Stimulated activated CD4-positive, alpha-beta T cell treated with anti-CD3 and anti-CD28 coated beads, Interleukin-1b, Interleukin-23, amount 100 ng/mL, for 48 hours (primary cell): Measurements from ENCODE around the gene MECR.
"Not testable (repeated sequence)": the region's sequence is repeated elsewhere in the genome, so short reads cannot be mapped to it uniquely, and the experiment has no call there.

ENCODE experiments used
- DNase-seq: peaks from one replicate; pipeline ENCODE4 v3.0.0-alpha.2; 2020

Gene MECR

DNA sequence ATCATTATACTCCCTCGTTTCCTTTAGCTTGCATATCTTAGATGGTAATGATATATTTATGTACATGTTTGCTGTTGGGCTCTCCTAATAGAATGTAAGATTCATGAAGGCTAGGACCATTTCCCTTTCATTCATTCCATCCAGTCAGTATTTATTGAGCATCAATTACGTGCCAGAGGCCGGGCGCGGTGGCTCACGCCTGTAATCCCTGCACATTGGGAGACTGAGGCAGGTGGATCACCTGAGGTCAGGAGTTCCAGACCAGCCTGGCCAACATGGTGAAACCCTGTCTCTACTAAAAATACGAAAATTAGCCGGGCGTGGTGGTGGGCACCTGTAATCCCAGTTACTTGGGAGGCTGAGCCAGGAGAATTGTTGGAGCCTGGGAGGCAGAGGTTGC lies 4.1 kb upstream of the MECR start:
- DNase-seq, result not testable (repeated sequence)

DNA sequence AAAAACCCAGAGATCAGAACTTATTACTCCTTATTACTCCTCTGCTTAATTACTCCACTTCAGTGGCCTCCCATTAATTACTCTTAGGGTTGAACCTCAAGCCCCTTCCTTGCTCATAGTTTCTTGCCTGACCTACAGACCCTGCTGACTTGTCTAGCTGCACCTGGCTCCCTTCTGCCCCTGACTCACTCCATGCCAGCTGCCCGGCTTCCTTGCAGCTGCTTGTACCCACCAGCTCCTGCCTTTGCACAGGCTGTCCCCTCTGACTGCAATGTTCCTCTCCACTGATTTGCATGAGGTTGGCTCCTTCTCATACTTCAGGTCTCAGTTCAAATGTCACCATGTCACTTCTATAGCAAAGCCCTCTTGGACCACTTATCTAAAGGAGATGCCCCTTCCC lies 3.7 kb upstream of the MECR start:
- DNase-seq, result no peak

DNA sequence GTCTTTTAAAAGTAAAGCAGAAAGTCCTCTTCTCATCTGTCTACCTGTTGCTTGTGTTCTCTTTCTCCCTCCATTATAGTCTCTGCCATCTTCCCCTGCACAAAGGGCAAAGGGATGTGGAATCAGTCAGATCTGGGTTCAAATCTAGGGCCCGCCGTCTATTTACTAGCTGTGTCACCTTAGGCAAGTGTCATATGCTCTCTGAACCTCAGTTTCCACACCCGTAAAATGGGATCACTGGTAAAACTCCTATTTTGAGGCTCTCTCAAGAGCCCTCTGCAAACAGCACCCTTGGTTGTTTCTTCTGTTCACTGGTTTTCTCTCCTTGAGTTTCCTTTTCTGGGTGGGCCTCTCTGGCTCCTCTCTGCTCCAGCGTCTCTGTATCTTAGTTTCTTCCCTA lies 3.0 kb upstream of the MECR start:
- no peak for DNase-seq

DNA sequence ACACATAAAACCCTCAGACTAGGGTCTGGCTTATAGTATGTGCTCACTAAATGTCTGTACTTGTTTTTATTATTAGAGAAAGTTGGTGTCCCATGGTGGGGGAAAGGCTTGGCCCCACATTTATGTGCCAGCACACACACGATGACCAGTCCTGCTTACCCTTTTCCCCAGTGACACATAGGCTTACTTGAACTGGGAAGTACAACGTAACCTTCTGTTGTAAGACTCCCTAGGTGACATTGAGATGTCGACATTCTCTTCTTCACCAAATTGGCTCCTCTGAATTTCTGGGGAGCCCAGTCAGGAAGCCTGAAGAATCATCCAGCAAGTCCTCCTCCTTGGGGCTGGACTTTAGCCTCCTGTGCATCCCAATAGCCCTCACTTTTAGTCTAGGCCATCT lies 1.7 kb upstream of the MECR start:
- no peak for DNase-seq

DNA sequence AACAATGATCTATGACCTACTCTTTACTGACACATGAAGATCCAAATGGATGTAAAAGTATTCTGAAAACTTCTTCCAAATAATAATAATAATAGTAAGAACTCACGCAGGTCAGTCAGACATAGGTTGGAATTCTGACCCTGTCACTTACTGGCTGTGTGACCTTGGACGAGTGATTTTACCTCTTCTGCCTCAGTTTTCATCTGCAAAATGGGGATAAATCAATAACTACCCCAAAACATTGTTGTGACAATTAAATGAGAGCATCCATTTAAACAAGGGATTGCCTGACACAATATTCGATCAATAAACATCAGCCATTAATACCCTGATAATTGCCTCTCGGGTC lies 556 bp downstream of the MECR start:
- DNase-seq, result no peak

DNA sequence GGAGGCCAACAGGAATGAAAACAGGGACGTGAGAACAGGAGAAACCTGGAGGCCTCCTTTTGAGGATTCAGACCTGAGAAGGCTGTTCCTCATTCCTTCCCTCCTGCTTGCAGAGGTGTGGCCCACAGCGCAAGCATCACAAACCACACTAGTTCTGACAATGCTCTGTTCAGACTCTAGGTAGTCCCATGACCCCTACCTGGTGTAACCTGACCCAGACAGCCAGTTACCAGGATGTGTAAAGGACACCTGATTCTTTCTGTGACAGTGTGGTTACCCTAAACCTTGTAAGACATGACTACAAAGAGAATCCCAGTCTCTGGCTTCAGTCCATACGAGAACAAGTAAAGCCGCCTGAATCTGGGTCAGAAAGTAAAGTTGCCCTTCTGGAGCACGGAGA lies 3.2 kb downstream of the MECR start:
- DNase-seq, result no peak

DNA sequence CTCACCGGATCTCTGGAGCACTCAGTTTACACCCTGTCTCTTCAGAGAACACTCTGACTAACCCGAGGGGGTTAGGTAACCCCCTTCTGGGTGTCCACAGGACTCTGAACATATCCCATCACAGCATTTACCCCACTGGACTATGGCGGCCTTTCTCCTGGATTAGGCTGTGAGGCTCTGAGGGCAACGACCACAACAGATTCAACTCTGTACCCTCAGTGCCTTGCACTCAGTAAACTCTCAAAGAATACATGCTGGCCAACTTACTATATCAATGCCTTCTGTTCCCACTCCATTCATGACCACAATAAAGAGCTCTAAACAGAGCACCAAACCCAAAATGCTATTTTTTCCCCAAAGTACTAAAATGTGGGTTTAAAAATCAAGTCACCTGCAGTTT lies 5.4 kb downstream of the MECR start:
- no peak for DNase-seq

DNA sequence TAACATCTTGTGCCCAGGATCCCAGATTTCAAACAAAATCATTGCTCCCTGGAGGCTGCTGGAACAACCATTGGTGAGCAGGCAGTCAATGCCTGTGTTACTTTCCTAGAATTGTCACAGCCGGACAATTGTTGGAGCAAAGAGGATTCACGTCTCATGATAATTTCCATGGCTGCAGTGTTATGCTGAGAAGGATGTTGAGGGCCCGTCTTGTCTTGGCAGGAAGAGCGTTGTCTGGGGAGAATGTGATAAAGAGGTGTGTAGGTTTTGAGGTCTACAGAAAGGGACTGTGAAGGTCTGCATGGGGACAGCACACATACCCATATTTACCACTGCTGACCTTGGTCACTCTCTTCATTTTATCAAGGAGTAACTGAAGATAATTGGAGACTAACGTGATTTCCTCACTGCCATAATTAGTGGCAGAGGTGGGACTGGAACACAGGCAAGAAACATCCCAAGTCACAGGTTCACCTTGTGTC lies 6.3 kb downstream of the MECR start:
- no peak for DNase-seq

DNA sequence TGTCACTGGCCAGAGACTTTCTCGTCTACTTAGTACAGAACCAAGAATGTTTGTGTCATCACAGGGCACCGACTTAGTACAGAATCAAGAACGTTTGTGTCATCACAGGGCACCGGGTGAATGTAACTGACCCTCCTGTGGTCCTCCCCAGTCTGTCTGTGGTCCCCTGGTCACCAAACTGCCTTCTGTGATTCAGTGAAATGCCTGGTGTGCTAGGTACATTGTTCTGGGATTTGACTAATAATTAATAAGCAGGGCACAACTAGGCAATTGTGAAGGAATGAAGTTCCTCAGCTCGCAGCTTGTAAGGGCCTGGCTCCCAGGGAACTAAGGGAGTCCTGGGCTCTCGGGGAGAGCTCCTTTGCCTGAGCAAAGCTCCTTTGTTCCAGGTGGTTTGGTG lies 7.2 kb downstream of the MECR start:
- no peak for DNase-seq

DNA sequence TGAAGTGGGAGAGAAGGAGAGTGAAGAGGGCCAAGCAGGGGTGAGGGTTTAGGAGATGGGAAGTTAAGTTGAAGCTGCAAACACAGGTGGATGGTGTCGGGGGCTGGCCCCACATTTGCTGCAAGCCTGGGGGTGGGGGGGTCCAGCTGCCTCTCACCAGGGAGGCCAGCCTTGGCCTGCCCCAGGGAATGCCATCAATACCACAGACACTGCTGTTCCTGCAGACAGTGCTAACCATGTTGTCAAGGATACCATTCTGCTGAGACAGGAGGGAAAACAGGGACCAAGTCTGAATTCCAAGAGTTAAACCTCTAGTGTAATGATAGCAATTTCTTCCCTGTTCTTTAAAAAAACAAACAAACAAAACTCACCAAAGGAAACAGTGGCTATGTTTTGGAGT lies 8.0 kb downstream of the MECR start:
- no peak for DNase-seq

DNA sequence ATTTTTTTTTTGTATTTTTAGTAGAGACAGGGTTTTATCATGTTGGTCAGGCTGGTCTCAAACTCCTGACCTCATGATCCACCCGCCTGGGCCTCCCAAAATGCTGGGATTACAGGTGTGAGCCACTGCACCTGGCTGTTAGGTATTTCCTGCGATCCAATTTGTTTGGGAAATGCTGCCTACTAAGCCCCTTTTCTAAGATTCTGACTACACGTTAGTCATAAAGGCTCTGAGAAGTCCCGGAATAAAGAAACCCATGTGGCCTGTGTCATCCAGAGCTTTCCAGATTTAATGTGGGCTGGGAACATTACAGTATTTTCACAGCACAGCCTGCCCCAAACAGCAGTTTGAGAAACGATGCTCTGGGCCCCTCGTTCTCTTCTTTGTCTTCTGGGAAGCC lies 8.5 kb downstream of the MECR start:
- not testable (repeated sequence) for DNase-seq

DNA sequence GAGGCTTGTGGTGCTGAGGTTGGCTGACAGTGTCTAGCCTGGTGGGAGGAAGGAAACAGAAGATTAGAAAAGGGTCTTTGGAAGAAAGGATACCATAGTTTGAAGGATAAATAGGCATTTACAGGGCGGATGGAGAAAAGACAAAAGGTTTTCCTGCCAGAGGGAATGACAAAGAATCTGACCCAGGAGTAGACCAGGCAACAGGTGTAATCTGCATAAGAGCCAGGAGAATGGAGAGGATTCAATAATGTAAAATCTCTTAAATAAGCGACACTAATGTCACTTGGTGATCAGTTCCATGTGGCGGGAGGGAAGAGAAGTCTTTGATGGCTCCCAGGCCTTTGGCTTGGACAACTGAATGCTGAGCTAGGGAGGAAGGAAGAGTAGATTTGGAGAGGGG lies 9.4 kb downstream of the MECR start:
- no peak for DNase-seq

DNA sequence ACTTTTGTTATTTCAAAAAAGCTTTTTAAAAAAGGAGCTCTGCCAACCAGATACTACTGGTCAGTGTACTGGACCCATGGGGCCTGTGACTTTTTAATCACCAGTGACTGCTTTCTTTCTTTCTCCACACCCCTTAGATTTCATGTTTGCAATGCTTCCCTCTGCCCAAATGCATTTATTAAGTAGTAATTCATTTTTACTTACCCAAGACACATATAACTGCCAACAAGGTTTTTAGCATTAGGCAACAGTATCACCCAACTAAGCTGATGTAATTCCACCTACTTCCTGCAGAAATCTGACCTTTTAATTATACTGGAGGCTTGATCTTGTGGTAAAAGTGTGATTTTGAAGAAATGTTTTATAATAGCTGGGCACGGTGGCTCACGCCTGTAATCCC lies 12.5 kb downstream of the MECR start:
- DNase-seq, result no peak

DNA sequence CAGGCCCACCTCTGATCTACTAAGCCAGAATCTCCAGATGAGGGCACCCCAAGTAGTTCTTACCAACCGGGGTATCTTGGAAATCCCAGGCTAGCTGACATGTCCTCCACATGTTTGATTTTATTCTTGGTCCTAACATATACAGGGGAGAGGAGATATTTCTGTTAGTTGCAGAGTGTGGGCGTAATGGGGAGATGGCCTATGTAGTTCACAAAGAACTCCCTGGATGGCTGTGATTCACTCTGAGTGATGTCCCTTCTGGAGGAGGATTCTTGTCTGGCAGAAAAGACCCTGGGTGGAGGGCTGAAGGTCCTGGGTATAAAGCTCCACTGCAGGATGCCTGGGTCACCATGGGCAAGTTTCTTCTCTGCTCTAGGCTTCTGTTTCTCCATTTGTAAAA lies 13.1 kb downstream of the MECR start:
- DNase-seq, result no peak

DNA sequence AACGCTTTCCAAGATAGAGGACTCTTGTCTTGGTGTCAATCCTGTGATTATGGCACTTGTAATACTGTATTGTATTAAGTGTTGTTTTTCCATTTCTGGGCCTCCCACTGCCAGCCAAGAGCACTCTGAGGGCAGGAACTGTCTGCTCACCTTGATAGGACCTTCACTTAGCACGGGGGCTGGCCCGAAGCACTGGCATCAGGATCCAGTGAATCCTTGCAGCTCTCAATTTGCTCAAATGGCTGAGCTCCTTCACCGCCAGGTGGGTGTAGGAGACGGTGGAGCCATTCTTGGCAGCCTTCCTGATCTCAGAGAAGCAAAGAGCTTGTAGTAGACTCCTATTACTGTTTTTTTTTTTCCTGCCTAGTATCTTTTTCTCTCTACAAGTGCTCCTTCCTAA lies 17.7 kb downstream of the MECR start:
- DNase-seq, result no peak

DNA sequence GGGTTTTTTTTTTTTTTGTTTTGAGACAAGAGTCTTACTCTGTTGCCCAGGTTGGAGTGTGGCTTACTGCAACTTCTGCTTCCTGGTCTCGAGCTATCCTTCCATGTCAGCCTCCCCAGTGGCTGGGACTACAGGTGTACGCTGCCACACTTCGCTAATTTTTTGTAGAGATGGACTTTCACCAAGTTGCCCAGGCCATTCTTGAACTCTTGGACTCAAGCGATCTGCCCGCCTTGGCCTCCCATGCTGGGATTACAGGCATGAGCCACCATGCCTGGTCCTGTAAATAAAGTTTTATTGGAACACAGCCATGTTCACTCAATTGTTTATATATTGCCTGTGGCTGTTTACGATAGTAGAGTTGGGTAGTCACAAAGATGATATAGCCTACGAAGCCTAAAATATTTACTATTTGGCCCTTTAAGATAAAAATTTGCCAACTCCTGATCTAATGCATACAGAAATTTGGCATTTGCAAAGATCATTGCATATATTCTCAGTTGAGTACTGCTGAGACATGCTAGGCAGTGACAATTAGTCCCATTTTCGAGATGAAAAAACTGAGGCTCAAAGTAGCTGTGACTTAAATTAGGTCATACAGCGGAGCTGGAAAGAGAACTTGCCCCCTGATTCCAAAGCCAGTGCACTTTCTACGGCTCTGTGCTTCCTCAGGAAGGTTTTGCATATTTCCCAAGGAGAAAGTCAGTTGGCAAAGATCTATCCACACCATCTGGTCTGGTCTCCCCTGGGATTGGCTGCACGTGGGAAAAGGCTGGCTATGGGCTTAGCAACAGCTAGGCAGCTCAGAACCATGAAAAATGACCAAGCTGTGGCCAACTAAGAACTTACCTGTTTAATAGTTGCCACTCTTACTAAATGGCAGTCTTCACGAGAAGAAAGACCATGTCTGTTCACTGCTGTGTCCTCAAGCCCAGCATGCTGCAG lies 19.4 kb downstream of the MECR start:
- no peak for DNase-seq

DNA sequence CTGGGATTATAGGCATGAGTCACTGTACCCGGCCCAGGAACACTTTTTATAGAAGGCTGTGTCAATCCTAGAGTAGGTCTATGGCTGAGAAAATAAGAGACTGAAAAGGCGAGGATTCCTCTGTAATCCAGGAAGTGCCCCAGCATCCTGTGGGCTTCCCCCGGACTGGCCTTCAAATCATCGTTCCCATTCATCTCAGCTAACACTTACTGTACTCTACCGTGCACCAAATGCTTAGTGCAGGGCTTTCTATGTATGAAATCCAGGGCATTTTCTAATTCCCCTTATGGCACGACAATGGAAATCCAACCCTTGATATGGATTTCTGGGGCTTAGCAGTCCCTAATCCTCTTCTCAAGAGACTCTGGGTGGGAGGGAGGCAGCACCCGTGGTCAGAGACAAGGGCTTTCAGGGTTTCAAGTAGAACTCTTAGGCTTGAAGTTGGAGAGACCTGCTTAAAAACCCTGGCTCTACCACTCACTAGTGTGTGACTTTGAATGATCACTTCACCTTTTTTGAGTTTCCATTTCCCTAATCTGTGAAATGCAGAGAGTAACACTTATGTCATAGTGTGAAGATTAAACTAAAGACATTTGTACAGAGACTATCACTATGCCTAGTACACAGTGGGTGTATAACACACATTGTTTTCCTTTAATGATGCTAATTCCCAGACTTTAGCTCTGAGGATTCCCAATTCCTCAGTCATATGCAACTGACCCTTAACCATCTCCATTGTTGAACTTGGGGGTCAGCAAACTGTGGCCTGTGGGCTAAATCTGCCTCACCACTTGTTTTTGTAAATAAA lies 20.3 kb downstream of the MECR start:
- no peak for DNase-seq

DNA sequence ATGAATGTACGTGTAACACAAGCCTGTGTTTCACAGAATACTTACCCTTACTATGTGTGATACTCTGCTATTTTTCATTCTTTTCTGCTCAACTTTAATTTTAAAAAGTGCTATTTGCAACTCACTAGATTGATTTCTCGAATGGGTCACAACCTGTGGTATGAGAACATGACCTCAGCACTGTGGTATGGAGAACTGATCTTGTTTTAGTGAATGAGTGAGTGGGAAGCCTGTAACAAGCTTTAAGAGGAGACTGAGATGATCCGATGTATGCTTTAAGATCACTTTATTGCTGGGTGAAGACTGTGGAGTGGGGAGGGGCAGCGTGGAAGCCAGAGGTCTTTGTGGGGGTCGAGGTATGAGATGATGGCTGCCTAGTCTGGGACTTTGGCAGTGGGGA lies 21.6 kb downstream of the MECR start:
- DNase-seq, result no peak

DNA sequence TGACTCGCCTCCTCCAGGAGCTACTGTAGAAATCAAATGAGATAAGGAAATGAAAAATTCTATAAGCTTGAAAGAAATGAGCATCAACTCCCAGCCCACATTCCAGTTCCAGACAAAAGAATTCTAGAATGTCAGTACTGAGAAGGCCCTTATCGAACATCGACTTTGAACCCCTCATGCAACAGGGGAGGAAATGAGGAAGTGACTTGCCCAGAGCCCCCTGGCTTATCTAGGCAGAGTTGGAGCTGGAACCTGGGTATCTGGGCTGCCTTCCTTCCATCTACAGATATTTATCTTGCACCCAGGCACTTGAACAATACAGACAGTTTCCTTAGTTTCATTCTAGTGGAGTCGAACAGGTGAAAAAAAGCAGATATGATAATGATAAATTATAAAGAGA lies 22.3 kb downstream of the MECR start:
- DNase-seq, result no peak

DNA sequence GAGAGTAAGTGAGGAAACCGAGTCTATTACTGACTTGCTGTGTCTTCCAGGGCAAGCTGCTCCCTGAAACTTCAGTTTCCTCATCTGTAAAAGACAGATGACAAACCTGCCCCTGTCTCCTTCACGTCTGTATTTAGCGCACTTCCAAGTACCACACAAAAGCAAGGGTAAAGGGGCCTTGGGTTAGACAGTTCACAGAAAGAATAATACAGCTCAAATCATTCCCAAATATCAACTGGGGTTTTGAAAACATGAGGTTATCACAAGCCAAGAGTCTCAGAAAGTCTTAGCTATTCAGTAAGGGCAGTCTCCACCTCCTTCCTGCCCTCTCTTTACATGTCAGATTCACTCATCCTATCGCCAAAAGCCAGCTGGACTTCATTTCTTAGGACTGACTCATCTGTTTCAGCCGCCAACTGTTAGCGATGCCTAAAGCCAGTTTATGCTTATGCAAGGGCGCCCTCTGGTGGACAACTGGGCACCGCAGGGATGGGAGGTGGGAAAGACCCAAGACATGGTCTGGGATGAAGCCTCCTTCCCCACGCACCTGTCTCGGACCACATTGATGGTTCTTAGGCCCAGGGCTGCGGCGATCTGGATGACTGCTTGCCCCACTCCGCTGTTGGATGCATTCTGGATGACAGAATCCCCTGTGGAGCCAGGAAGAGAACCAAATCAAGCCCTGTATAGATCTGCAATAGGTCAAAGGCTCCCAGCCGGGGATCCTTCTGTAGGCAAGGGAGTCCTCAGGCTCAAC lies 28.0 kb downstream of the MECR start:
- DNase-seq, result peak; percentile 89

DNA sequence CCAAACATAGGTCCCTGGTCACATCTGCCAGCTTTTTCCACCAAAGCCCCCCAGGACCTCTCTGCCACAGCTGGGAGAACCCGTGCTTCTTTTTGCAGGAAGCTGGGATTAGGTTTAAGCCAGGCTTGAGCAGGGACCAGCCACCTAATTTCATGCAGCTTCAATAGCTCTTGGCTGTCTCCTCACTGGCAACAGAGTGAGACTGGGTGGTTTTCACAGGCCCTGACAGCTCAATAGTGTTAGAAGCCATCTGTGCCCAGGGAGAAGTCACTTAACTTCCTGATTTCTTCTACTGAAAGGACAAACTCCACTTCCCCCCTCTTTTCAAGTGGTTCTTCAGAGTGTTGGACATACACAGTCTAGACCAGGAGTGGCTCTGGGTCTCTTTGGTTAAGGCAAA lies 28.7 kb downstream of the MECR start:
- DNase-seq, result no peak

DNA sequence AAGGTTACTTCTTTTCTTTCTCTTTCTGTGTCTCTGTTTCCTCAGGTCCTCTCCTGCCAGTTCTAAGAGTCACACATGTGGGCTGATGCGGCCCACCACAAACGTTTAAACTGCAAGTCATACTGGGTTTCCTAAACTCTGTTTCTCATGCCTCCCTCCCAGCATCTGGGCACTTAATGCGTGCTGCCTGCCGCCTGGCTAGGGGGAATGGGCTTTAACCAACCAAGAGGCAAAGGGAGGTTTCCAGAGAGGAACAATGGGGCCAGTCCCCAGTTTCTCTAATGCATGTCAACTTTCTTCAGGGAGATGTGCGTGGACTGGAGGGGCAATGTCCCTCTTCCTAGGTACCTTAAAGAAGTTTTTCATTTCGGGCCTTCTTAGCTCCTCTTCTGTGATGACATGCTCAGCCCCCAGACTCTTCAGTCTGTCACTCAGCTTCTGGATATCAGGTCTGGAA lies 29.1 kb downstream of the MECR start:
- DNase-seq, result no peak

DNA sequence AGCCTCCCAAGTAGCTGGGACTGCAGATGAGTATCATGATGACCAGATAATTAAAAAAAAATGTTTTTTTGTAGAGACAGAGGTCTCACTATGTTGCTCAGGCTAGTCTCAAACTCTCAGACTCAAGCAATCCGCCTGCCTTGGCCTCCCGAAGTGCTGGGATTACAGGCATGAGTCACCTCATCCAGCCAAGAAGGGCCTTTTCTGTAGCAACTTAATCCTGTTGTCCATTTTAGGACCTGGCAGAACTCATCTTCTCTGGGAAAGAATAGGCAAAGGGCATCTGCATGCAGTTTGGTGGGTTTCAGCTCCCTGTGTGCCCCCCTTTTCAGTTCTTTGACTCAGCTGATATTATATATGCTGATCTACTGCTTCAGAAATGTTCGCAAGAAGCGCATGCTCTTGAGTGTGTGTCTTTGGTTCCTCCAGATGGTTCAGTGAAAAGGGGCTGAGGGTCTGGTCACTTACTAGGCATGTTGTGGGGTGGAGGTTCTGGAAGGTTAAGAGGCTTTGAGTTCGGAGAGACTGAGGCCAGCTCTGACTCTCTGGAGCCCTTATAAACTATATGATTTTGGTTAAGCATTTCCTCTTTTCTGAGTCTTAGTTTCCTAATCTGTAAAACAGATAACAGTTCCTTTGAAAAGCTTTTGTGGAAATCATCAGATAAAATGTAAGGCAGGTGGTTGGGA lies 29.7 kb downstream of the MECR start:
- DNase-seq, result no peak
